Fibroblast of lung (primary cell): Measurements from ENCODE around the gene SPOCK1.

ENCODE experiments used
- CTCF ChIP-seq, 2 donors: IDR thresholded peaks in 1 of 2; conservative IDR thresholded peaks in 1 of 2; 1 replicate in 1 of 2; 2 replicates in 1 of 2; pipeline ENCODE4 v1.5.1; 2011 to 2012; ENCODE audit warnings: low read length in 2 of 2, control low read depth in 1 of 2, inconsistent platforms in 1 of 2, low read depth in 1 of 2, mild to moderate bottlenecking in 1 of 2
- EZH2 ChIP-seq: IDR thresholded peaks from 2 replicates; pipeline ENCODE4 v1.5.1; 2012; ENCODE audit warnings: low read length, control low read depth, mild to moderate bottlenecking; ENCODE audit errors: missing control alignments

GRCh38 chr5:137313526-137314175, 185.5 kb downstream of the SPOCK1 start:
- TF ChIP-seq EZH2 (no peak), CTCF (conservative IDR thresholded peaks at IDR 0.05 in 1 of 2, IDR thresholded peaks at IDR 0.05 in 1 of 2; ENCODE audit: low read depth in 1 of 2, low read length in 2 of 2) (no peak)
